ENCODE results near the gene ARHGAP29.

The ARHGAP29 gene

DNA sequence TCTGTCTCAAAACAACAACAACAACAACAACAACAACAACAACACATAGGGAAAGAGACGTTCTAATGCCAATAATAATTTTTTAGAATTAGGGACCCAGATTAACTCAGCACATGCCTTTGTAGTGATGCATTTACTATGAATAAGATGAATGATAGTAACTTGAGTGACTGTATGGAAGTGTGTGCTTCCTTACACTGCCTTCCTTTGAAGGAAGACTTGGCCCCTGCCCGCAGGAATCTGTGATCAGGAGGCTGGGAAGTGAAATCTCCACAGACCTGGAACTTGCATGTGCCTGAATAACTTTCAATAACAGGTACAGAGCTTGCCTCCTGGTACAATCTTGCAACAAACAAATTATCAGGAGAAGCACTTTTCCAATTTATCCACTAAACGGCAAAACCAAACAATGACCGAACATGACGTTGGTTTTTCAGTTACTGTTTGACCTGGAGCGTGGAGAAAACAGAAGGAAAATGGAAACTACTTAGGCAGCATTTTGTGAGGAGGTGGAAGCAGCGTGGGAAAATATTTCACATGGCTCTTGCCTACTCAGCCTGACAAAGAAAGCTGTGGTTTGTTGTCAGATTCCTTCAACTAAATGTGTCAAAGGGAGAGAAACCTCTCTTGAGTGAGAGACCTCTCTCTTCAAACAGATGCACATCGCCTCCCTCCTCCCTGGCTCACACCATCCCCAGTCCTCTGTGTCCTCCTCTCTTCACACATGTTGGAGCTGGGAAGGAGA, 106.4 kb downstream of the ARHGAP29 start:
- peaks cover 29% of the 10 kb centered on the region for H3K9me3 Mint-ChIP-seq
- H3K4me3 Mint-ChIP-seq: no peak overlapping the region
- peaks cover 13% of the 10 kb centered on the region for H3K4me1 Mint-ChIP-seq
- H3K36me3 Mint-ChIP-seq (ENCODE audit: low read depth): peaks cover 7% of the 10 kb centered on the region
- H3K27ac Mint-ChIP-seq: peak overlapping the region; percentile 88
- H3K27me3 Mint-ChIP-seq (ENCODE audit: low read depth, poor library complexity): no peaks in the 10 kb centered on the region
- no peak for DNase-seq
- TF ChIP-seq, protein P1, sequence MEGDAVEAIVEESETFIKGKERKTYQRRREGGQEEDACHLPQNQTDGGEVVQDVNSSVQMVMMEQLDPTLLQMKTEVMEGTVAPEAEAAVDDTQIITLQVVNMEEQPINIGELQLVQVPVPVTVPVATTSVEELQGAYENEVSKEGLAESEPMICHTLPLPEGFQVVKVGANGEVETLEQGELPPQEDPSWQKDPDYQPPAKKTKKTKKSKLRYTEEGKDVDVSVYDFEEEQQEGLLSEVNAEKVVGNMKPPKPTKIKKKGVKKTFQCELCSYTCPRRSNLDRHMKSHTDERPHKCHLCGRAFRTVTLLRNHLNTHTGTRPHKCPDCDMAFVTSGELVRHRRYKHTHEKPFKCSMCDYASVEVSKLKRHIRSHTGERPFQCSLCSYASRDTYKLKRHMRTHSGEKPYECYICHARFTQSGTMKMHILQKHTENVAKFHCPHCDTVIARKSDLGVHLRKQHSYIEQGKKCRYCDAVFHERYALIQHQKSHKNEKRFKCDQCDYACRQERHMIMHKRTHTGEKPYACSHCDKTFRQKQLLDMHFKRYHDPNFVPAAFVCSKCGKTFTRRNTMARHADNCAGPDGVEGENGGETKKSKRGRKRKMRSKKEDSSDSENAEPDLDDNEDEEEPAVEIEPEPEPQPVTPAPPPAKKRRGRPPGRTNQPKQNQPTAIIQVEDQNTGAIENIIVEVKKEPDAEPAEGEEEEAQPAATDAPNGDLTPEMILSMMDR (IDR thresholded peaks at IDR 0.05): no peak

DNA sequence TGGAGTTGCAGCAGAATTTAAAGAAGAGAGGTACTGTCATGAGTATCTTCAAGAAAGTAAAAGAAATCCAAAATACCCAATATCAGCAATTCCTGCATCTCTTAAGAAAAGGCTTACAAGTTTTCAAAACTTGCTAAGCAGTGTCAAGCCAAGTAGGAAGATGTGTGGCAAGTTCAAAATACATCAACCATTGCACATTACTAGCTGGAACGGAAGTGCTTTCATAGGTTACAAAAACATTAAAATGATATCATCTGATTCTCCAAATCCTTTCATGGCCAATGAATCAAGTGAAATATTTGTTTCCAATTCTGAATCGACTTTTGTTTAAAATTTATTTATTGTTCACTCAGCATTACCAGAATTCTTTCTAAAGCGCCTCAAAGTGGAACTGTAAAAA, 110.7 kb downstream of the ARHGAP29 start:
- Mint-ChIP-seq H3K27me3 (ENCODE audit: low read depth, poor library complexity) (no peaks in the 10 kb centered on the region), H3K4me3 (no peak overlapping the region), H3K4me1 (peaks cover 19% of the 10 kb centered on the region), H3K36me3 (ENCODE audit: low read depth) (no peaks in the 10 kb centered on the region), H3K9me3 (peaks cover 3% of the 10 kb centered on the region), H3K27ac (no peak overlapping the region)
- TF ChIP-seq, protein P1 (IDR thresholded peaks at IDR 0.05): no peak
- DNase-seq: no peak

DNA sequence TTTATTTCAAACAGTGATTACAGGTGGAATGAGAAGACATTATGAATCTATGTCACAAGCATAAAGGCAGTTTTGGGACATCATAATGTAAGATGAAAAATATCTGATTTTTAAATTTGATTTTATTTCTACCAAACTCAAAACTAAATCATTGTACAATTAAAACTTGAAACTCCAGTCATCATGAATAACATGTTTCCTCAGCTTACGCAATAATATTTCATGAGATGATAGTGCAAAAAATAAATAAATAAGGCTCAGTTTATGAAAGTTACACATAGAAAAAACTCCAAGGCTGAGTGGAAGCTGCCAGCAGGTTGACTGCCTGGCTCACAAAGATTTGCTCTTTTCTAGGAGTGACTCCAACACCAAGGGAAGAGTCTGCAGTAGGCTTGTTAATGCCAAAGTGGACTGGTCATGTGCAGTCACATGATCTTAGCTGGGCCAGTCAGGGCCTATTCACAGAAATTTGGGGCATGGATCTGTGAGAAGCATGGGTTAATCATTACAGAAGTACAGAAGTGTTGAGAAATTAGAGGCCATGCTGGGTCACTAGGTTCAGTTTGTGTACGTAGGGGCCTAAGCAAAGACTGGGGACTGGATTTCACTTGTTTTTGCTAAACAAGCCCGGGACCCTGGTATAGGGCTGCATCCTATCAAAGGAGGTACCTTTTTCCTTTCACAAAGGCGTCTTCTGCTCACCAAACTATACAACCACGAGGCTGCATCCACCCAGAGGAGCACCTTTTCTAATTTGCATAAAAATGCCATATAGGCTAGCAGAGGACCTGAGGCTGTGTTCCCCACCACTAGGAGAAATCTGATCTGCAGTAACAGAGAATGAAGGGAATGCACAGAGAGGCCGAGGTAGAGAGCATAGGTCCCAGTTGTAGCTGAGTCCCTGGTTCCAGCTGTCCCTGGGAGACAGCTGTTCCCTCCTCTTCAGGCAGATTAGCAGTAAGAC, 111.6 kb downstream of the ARHGAP29 start:
- Mint-ChIP-seq H3K4me1 (peaks cover 23% of the 10 kb centered on the region), H3K27ac (no peak overlapping the region), H3K9me3 (no peaks in the 10 kb centered on the region), H3K4me3 (no peak overlapping the region), H3K27me3 (ENCODE audit: low read depth, poor library complexity) (no peaks in the 10 kb centered on the region), H3K36me3 (ENCODE audit: low read depth) (no peaks in the 10 kb centered on the region)
- no peak for DNase-seq
- TF ChIP-seq, protein P1 (IDR thresholded peaks at IDR 0.05): no peak

DNA sequence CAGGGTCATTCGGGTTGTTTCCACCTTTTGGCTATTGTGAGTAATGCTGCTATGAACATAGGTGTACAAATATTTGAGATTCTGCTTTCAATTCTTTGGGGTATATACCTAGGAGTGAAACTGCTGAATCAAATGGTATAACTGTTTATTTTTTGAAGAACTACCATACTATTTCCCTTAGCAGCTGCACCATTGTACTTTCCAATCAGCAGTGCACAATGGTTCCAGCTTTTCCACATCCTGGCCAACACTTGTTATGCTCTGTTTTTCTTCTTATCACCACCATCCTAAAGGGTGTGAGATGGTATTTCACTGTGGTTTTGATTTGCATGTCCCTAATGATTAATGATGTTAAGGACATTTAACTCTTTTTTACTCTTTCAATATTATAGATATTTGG, 112.8 kb downstream of the ARHGAP29 start:
- Mint-ChIP-seq H3K4me1 (peaks cover 36% of the 10 kb centered on the region), H3K9me3 (no peaks in the 10 kb centered on the region), H3K36me3 (ENCODE audit: low read depth) (no peaks in the 10 kb centered on the region), H3K4me3 (no peak overlapping the region), H3K27me3 (ENCODE audit: low read depth, poor library complexity) (peaks cover 3% of the 10 kb centered on the region), H3K27ac (no peak overlapping the region)
- TF ChIP-seq, protein P1 (IDR thresholded peaks at IDR 0.05): no peak
- DNase-seq: no peak

DNA sequence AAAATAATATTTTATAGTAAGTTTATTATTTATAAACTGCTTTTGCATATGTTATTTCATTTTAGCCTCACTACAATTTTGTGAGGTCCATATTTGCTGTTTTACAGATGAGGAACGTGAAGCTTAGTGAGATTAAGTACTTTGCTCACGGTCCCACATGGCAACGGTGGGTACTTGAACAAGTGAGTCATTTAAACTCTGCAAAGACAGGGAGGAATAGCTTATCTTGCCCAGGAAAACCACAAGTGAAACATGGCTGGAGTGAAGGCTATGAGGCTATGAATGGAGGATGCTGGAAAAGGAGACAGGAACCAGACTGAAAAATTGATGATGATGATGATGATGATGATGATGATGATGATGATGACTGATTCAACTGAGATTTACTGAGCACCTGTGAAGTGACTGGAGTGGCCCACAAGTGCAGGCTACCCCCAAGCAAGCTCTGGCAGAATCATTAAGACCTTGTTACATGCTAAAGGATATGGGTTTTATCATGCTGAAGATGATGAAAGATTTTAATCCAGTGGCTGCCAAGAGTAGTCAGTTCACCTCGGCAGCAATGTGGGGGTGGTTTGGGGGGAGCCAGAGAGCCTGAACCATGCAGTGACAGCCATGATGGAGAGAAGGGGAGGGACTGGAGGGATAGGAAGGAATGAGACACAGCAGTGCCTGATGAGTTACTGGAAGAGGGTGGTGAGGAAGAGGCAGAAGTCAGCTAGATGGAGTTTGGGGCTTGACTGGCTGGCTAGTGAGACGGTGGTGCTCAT, 115.0 kb downstream of the ARHGAP29 start:
- H3K27me3 Mint-ChIP-seq (ENCODE audit: low read depth, poor library complexity): peaks cover 9% of the 10 kb centered on the region
- H3K4me3 Mint-ChIP-seq: no peak overlapping the region
- peaks cover 58% of the 10 kb centered on the region for H3K4me1 Mint-ChIP-seq
- no peak for DNase-seq
- H3K9me3 Mint-ChIP-seq: no peaks in the 10 kb centered on the region
- no peak overlapping the region for H3K27ac Mint-ChIP-seq
- no peaks in the 10 kb centered on the region for H3K36me3 Mint-ChIP-seq (ENCODE audit: low read depth)
- TF ChIP-seq, protein P1 (IDR thresholded peaks at IDR 0.05): no peak
